Neutrophil (primary cell): ENCODE results near the gene DSCAML1.

Experiments
- H3K27ac ChIP-seq: fragments of 200-600 bp; sonication (generic); 2 replicates; pipeline ENCODE4 v1.5.1; 2016; ENCODE audit warnings: mild to moderate bottlenecking, moderate library complexity
- H3K27me3 ChIP-seq: fragments of 200-600 bp; sonication (generic); 2 replicates; pipeline ENCODE4 v1.6.0; 2016; ENCODE audit warnings: mild to moderate bottlenecking
- H3K36me3 ChIP-seq: fragments of 200-600 bp; sonication (generic); 2 replicates; pipeline ENCODE4 v1.5.1; 2017
- H3K4me1 ChIP-seq, 2 experiments: fragments of 200-600 bp in 1 of 2; sonication (generic) in 1 of 2; 1 replicate in 1 of 2; 2 replicates in 1 of 2; pipeline versions ENCODE4 v1.5.1 to v1.6.1; 2013 to 2016; ENCODE audit warnings: low read depth in 1 of 2, low read length in 1 of 2, mild to moderate bottlenecking in 1 of 2, moderate library complexity in 1 of 2; ENCODE audit not compliant: control insufficient read depth in 1 of 2, insufficient read depth in 1 of 2
- H3K4me3 ChIP-seq, 2 experiments: fragments of 200-600 bp in 1 of 2; sonication (generic) in 1 of 2; 1 replicate in 1 of 2; 2 replicates in 1 of 2; pipeline ENCODE4 v1.5.1; 2013 to 2016; ENCODE audit warnings: low read depth in 1 of 2, low read length in 1 of 2, mild to moderate bottlenecking in 1 of 2, moderate library complexity in 1 of 2
- H3K9me3 ChIP-seq: fragments of 200-600 bp; sonication (generic); 2 replicates; pipeline ENCODE4 v1.5.1; 2016
- TF ChIP-seq, protein P1 (sequence below): fragments of 200-600 bp; sonication (generic); IDR thresholded peaks from 2 replicates; pipeline ENCODE4 v1.5.1; 2016; ENCODE audit warnings: antibody characterized with exemption

The DSCAML1 gene

DNA sequence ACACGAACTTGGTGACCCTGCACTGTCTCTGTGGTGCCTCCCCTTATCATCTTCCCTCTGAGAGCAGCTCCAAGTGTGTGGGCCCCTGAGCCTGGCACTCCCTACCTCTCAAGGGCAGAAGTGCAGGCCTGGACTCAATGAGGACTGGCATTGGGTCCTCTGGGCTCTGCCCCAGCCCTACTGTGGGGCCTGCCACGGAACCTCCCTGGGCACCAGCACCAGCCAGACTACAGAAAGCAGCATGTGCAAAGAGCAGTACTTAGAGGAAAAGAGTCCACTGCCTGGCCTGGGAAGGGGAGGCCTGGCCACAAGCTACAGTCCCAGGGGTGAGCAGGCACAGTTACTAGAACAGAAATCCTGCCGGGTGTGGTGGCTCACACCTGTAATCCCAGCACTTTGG, 222.5 kb downstream of the DSCAML1 start:
- TF ChIP-seq, protein P1, sequence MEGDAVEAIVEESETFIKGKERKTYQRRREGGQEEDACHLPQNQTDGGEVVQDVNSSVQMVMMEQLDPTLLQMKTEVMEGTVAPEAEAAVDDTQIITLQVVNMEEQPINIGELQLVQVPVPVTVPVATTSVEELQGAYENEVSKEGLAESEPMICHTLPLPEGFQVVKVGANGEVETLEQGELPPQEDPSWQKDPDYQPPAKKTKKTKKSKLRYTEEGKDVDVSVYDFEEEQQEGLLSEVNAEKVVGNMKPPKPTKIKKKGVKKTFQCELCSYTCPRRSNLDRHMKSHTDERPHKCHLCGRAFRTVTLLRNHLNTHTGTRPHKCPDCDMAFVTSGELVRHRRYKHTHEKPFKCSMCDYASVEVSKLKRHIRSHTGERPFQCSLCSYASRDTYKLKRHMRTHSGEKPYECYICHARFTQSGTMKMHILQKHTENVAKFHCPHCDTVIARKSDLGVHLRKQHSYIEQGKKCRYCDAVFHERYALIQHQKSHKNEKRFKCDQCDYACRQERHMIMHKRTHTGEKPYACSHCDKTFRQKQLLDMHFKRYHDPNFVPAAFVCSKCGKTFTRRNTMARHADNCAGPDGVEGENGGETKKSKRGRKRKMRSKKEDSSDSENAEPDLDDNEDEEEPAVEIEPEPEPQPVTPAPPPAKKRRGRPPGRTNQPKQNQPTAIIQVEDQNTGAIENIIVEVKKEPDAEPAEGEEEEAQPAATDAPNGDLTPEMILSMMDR, result no peak
- Histone ChIP-seq H3K9me3 (no peaks in the 10 kb centered on the region), H3K27me3 (no peaks in the 10 kb centered on the region), H3K36me3 (no peaks in the 10 kb centered on the region), H3K4me3 (no peak overlapping the region), H3K27ac (no peak overlapping the region), H3K4me1 (peaks cover 0 to 14% of the 10 kb centered on the region in 2 experiments)

DNA sequence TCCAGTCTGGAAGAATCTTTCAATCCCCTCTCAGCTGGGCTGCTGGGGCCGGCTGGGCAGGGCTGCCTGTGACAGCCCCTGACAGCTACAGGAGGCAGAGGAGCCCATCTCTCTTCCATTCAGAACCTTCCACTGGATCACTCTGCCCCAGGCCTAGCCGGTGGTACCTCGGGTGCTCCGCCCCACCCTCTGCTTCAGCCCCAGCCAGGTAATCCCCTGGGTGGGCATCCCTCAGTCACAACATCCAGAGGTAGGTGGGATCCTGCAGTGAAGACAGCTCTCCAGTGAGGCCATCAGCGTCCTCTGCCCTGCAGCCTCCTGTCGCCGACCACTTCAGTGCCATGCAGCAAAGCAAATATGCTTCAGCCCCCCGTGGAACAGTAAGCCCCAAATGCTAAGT, 223.7 kb downstream of the DSCAML1 start:
- no peaks in the 10 kb centered on the region for H3K9me3 ChIP-seq
- H3K27me3 ChIP-seq, result no peaks in the 10 kb centered on the region
- H3K27ac ChIP-seq, result no peak overlapping the region
- no peak overlapping the region for H3K4me3 ChIP-seq
- H3K4me1 ChIP-seq, result peaks cover 0 to 16% of the 10 kb centered on the region in 2 experiments
- no peaks in the 10 kb centered on the region for H3K36me3 ChIP-seq
- TF ChIP-seq, protein P1, result no peak

DNA sequence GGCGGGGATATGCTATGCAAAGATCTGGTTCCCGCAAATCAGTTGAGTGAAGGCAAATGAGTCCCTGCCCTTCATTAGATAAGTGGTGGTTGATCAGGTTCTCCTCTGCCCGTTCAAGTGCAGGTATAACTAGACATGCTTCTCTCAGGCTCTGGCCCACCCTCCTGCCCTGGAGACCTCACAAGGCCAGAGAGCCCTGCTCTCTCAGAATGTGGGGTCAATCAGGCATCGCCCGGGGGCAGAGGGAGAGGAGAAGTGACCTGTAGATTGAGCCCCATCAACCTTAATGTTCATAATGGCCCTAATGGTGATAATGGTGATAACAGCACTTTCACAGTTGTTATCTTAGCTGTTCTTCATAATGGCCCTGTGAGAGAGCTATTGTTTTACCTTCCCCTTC, 224.3 kb downstream of the DSCAML1 start:
- no peak overlapping the region for H3K27ac ChIP-seq

DNA sequence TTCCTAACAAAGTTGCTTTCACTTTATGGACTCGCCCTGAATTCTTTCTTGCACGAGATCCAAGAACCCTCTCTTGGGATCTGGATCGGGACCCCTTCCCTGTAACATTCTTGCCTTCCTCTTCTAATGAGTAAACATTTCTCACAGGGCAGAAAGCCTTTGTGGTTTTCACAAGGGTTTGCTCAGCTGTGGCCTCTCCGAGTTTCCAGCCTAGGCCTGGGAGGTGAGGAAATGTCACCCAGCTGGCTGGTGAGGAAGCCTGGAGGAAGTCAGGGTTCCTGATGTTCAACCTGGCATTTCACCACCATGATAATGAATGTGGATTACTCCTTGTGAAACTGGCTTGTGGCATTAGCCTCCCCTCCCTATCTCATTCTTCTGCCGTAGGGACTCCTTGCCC, 224.9 kb downstream of the DSCAML1 start:
- no peaks in the 10 kb centered on the region for H3K27me3 ChIP-seq

More for the DNA sequence above, 224.3 kb downstream of the DSCAML1 start:
- TF ChIP-seq, protein P1, result no peak
- no peak overlapping the region for H3K4me3 ChIP-seq
- H3K36me3 ChIP-seq, result no peaks in the 10 kb centered on the region
- no peaks in the 10 kb centered on the region for H3K9me3 ChIP-seq
- no peaks in the 10 kb centered on the region for H3K27me3 ChIP-seq
- peaks cover 0 to 16% of the 10 kb centered on the region in 2 experiments for H3K4me1 ChIP-seq

DNA sequence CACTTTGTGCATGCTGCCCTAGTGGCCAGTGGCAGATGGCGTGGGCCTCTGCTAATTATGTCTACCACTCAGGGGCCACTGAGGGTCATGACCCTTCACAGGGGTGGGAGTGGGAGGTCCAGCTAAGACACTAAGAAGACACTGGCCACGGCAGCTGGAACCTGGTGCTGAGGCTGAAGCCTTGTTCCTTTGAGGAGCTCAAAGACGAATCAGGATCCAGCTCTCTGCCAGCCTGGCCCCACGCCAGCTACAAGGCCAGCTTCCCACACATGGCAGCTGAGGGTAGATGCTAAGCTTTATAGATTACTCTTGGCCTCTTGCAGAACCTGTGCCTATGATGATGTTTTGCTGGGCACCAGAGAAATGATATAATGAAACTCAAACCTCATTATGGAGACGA, 226.3 kb downstream of the DSCAML1 start:
- H3K4me1 ChIP-seq, result peaks cover 0 to 16% of the 10 kb centered on the region in 2 experiments
- no peaks in the 10 kb centered on the region for H3K36me3 ChIP-seq
- H3K4me3 ChIP-seq, result no peak overlapping the region
- no peaks in the 10 kb centered on the region for H3K9me3 ChIP-seq
- H3K27ac ChIP-seq, result no peak overlapping the region
- H3K27me3 ChIP-seq, result no peaks in the 10 kb centered on the region
- TF ChIP-seq, protein P1, result no peak

More for the DNA sequence above, 224.9 kb downstream of the DSCAML1 start:
- Histone ChIP-seq H3K4me3 (no peak overlapping the region), H3K4me1 (peaks cover 0 to 16% of the 10 kb centered on the region in 2 experiments), H3K27ac (no peak overlapping the region), H3K36me3 (no peaks in the 10 kb centered on the region), H3K9me3 (no peaks in the 10 kb centered on the region)
- TF ChIP-seq, protein P1, result no peak

DNA sequence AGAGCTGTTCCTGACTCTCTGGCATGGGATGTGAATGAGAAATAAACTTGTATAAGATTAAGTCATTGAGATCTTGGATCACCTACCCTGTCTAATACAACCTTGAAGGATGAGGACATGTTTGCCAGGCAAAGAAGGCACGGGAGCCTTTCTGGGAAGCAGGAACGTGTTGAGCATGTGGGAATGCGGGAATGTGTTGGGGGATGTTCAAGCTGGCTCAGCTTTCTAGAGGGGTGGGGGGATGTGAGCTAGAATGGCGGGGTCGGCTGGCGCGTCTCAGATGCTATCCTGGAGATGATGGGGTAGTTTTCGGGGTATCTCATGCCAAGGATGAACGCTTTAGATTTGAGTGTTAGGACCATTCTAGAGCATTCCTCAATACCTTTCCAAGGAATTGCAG, 227.1 kb downstream of the DSCAML1 start:
- H3K4me3 ChIP-seq, result no peak overlapping the region
- H3K27me3 ChIP-seq, result no peaks in the 10 kb centered on the region
- TF ChIP-seq, protein P1, result no peak
- no peaks in the 10 kb centered on the region for H3K36me3 ChIP-seq
- no peaks in the 10 kb centered on the region for H3K9me3 ChIP-seq
- H3K27ac ChIP-seq, result no peak overlapping the region
- peaks cover 0 to 16% of the 10 kb centered on the region in 2 experiments for H3K4me1 ChIP-seq
